Neuronal stem cell (in vitro differentiated cells): ENCODE results near the gene TWNK.
A peak's percentile ranks its signal among the peaks of the same experiment; 100 is the strongest.

Experiments
- DNase-seq: peaks from one replicate; pipeline ENCODE4 v3.0.0-alpha.2; 2013; ENCODE audit warnings: low spot score
- H2AFZ ChIP-seq: one replicate; pipeline ENCODE4 v1.6.1; 2013; ENCODE audit warnings: mild to moderate bottlenecking, low read length, inconsistent platforms
- H2AK5ac ChIP-seq: 2 replicates; pipeline ENCODE4 v1.6.1; 2013; ENCODE audit warnings: low read depth, mild to moderate bottlenecking, inconsistent platforms, low read length, moderate library complexity, mixed read lengths
- H2BK120ac ChIP-seq: 2 replicates; pipeline ENCODE4 v1.6.1; 2013; ENCODE audit warnings: low read depth, mild to moderate bottlenecking, inconsistent platforms, low read length, moderate library complexity, mixed read lengths
- H2BK12ac ChIP-seq: one replicate; pipeline ENCODE4 v1.6.1; 2013; ENCODE audit warnings: low read length, inconsistent platforms
- H2BK15ac ChIP-seq: 2 replicates; pipeline ENCODE4 v1.6.1; 2013; ENCODE audit warnings: mild to moderate bottlenecking, low read length, inconsistent platforms, mixed read lengths
- H2BK5ac ChIP-seq: one replicate; pipeline ENCODE4 v1.6.1; 2013; ENCODE audit warnings: inconsistent platforms, mild to moderate bottlenecking, low read length, moderate library complexity
- H3K14ac ChIP-seq: one replicate; pipeline ENCODE4 v1.6.1; 2013; ENCODE audit warnings: low read length, inconsistent platforms
- H3K18ac ChIP-seq: 2 replicates; pipeline ENCODE4 v1.6.1; 2013; ENCODE audit warnings: low read length, inconsistent platforms
- H3K23ac ChIP-seq: 2 replicates; pipeline ENCODE4 v1.6.1; 2013; ENCODE audit warnings: low read depth, mild to moderate bottlenecking, mixed read lengths, low read length, inconsistent platforms; ENCODE audit not compliant: poor library complexity
- H3K27ac ChIP-seq: replicated peaks from 3 replicates; pipeline ENCODE4 v1.5.1; 2013; ENCODE audit warnings: low read length, inconsistent platforms
- H3K27me3 ChIP-seq, 3 experiments: 2 replicates each; pipeline ENCODE4 v1.6.1; 2013; ENCODE audit warnings: low read length in 3 of 3, mild to moderate bottlenecking in 2 of 3, inconsistent platforms in 1 of 3, low read depth in 1 of 3, mixed read lengths in 1 of 3, moderate library complexity in 1 of 3; ENCODE audit not compliant: control insufficient read depth in 3 of 3, insufficient read depth in 3 of 3
- H3K36me3 ChIP-seq, 2 donors: replicated peaks in 1 of 2; 2 replicates each; pipeline ENCODE4 v1.6.1; 2013; ENCODE audit warnings: low read length in 2 of 2; ENCODE audit not compliant: control insufficient read depth in 2 of 2, insufficient read depth in 2 of 2
- H3K4ac ChIP-seq: 2 replicates; pipeline ENCODE4 v1.6.1; 2013; ENCODE audit warnings: inconsistent platforms, mild to moderate bottlenecking, low read length, moderate library complexity
- H3K4me1 ChIP-seq, 2 donors: 1 replicate in 1 of 2; 2 replicates in 1 of 2; pipeline ENCODE4 v1.6.1; 2013; ENCODE audit warnings: low read length in 2 of 2, low read depth in 1 of 2; ENCODE audit not compliant: control insufficient read depth in 2 of 2, insufficient read depth in 1 of 2
- H3K4me2 ChIP-seq: one replicate; pipeline ENCODE4 v1.6.1; 2013; ENCODE audit warnings: mild to moderate bottlenecking, low read length, inconsistent platforms; ENCODE audit not compliant: insufficient read depth, poor library complexity, severe bottlenecking
- H3K4me3 ChIP-seq, 2 donors: 2 replicates each; pipeline ENCODE4 v1.5.1; 2013; ENCODE audit warnings: low read length in 2 of 2, mild to moderate bottlenecking in 2 of 2, inconsistent platforms in 1 of 2, moderate library complexity in 1 of 2
- H3K79me1 ChIP-seq: one replicate; pipeline ENCODE4 v1.6.1; 2013; ENCODE audit warnings: low read depth, mild to moderate bottlenecking, inconsistent platforms, low read length, moderate library complexity
- H3K9ac ChIP-seq: one replicate; pipeline ENCODE4 v1.6.1; 2013; ENCODE audit warnings: mild to moderate bottlenecking, low read depth, low read length, inconsistent platforms; ENCODE audit not compliant: poor library complexity
- H3K9me3 ChIP-seq, 2 donors: replicated peaks in 1 of 2; 2 replicates each; pipeline versions ENCODE3 to v1.6.1; 2013; ENCODE audit warnings: low read length in 2 of 2, mild to moderate bottlenecking in 2 of 2, inconsistent platforms in 1 of 2, low read depth in 1 of 2, mixed read lengths in 1 of 2, moderate library complexity in 1 of 2; ENCODE audit not compliant: control insufficient read depth in 2 of 2, insufficient read depth in 1 of 2
- H4K8ac ChIP-seq: one replicate; pipeline ENCODE4 v1.6.1; 2013; ENCODE audit warnings: low read depth, mild to moderate bottlenecking, inconsistent platforms, low read length, moderate library complexity
- H4K91ac ChIP-seq: one replicate; pipeline ENCODE4 v1.6.1; 2013; ENCODE audit warnings: low read length, low read depth, mild to moderate bottlenecking, inconsistent platforms; ENCODE audit not compliant: poor library complexity
- whole genome bisulfite sequencing, 2 donors: extraction: QIAGEN DNeasy Blood & Tissue Kit; methylation state at CpG; one replicate each; pipeline ENCODE4 v1.1.7; 2013; ENCODE audit warnings: missing lambda C conversion rate in 2 of 2, mixed read lengths in 1 of 2; ENCODE audit not compliant: insufficient read length in 2 of 2, insufficient replicate concordance in 1 of 2; ENCODE audit errors: extremely low coverage in 2 of 2; 5-methylcytosine and 5-hydroxymethylcytosine counted together

TWNK gene

GRCh38 chr10:100968062-100968736, 19.1 kb upstream of the TWNK start:
- WGBS, 2 donors: no CpG with 5 or more reads among the region's 2 CpGs
- Histone ChIP-seq H3K4ac (no peak overlapping the region), H4K8ac (no peak overlapping the region)

GRCh38 chr10:100968863-100969186, 18.5 kb upstream of the TWNK start:
- Histone ChIP-seq H2BK12ac (peak overlapping the region; percentile 25), H3K9ac (peak overlapping the region; percentile 79), H3K18ac (peak overlapping the region; percentile 98), H3K27me3 (peaks cover 0 to 5% (median 0%) of the 10 kb centered on the region in 3 experiments), H2BK120ac (no peak overlapping the region), H3K36me3 (peaks cover 2 to 33% of the 10 kb centered on the region in 2 donors), H3K4me1 (peaks cover 2 to 18% of the 10 kb centered on the region in 2 donors), H3K27ac (no peak overlapping the region), H3K23ac (peak overlapping the region; percentile 75), H2BK5ac (no peak overlapping the region), H2AK5ac (peak overlapping the region; percentile 82), H3K4me3 (peak overlapping the region; percentile 12 to 74), H4K91ac (no peak overlapping the region), H2AFZ (peak overlapping the region; percentile 70), H3K14ac (peak overlapping the region; percentile 33), H3K4ac (peak overlapping the region; percentile 58), H3K9me3 (no peaks in the 10 kb centered on the region), H2BK15ac (peak overlapping the region; percentile 76), H3K4me2 (peak overlapping the region; percentile 79), H4K8ac (no peak overlapping the region), H3K79me1 (peaks cover 3% of the 10 kb centered on the region)
- DNase-seq: no peak
- WGBS, 2 donors: no CpG with 5 or more reads among the region's 9 CpGs

More at GRCh38 chr10:100968062-100968736, 19.1 kb upstream of the TWNK start:
- Histone ChIP-seq H3K4me1 (peaks cover 2 to 18% of the 10 kb centered on the region in 2 donors), H3K36me3 (peaks cover 2 to 40% of the 10 kb centered on the region in 2 donors), H2BK5ac (no peak overlapping the region), H3K27ac (no peak overlapping the region), H2BK120ac (no peak overlapping the region), H2BK15ac (no peak overlapping the region), H3K4me3 (no peak overlapping the region), H3K23ac (no peak overlapping the region), H3K14ac (no peak overlapping the region), H3K9me3 (no peaks in the 10 kb centered on the region), H3K18ac (no peak overlapping the region), H2AK5ac (peak overlapping the region; percentile 82), H3K9ac (no peak overlapping the region), H4K91ac (no peak overlapping the region), H3K79me1 (peaks cover 3% of the 10 kb centered on the region), H2AFZ (no peak overlapping the region), H2BK12ac (no peak overlapping the region), H3K4me2 (no peak overlapping the region), H3K27me3 (peaks cover 0 to 5% (median 0%) of the 10 kb centered on the region in 3 experiments)
- DNase-seq: no peak

- Histone ChIP-seq H2BK12ac (peak within 1 kb of the TSS; percentile 25), H2AK5ac (peak within 1 kb of the TSS; percentile 82), H2BK120ac (no peak within 1 kb of the TSS), H3K36me3 (peaks cover 2 to 27% of the 10 kb centered on the region in 2 donors), H3K4me1 (peaks cover 2 to 18% of the 10 kb centered on the region in 2 donors), H4K8ac (no peak within 1 kb of the TSS), H3K79me1 (peaks cover 3% of the 10 kb centered on the region), H4K91ac (no peak within 1 kb of the TSS), H2BK15ac (peak within 1 kb of the TSS; percentile 76), H3K4me3 (peak within 1 kb of the TSS; percentile 47 to 85), H3K27ac (no peak within 1 kb of the TSS), H2AFZ (peak within 1 kb of the TSS; percentile 93), H2BK5ac (no peak within 1 kb of the TSS), H3K27me3 (peaks cover 0 to 5% (median 0%) of the 10 kb centered on the region in 3 experiments), H3K14ac (peak within 1 kb of the TSS; percentile 73), H3K18ac (peak within 1 kb of the TSS; percentile 98), H3K4ac (peak within 1 kb of the TSS; percentile 58), H3K9ac (peak within 1 kb of the TSS; percentile 92), H3K9me3 (no peaks in the 10 kb centered on the region), H3K23ac (peak within 1 kb of the TSS; percentile 75), H3K4me2 (peak within 1 kb of the TSS; percentile 79)
- no CpG with 5 or more reads among the region's 70 CpGs for WGBS, 2 donors
- peak; percentile 56 for DNase-seq
These were observed 17.9 kb upstream of the TWNK start, which contains the start of gene SEMA4G for GRCh38 chr10:100969187-100970075. TSS of gene SEMA4G (plus strand) at chr10:100969504. CDS start at chr10:100972913, 3,409 bp downstream.
